Measurements from ENCODE around the gene HYPK.

The HYPK gene

DNA sequence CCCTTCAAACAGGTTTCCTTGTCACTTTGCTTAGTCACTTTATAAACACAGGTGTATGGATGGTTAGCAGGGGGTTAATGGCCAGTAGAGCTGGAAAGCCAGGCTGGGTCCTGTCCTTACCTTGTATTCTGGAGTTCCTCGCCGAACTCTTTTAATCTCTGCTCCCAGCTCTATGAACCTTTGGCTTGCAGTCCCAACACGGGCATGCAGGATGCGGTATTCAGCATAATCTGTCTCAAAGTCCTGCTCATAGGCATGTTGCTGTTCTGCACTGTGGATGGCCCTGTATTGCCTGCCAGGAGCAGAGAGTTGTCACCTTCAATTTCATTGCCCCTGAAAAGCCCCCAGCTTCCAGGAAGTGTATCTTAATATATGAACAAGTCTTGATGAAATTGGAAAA is 26.3 kb upstream of the HYPK start:
- TF ChIP-seq CTCF (conservative IDR thresholded peaks at IDR 0.05) (no peak), ZFX (IDR thresholded peaks at IDR 0.05) (no peak)
- peak overlapping the region; percentile 89 for H3K27ac ChIP-seq

- no peak for TF ChIP-seq ZFX (IDR thresholded peaks at IDR 0.05)
- TF ChIP-seq CTCF (conservative IDR thresholded peaks at IDR 0.05), result peak; percentile 90
Measured at GRCh38 chr15:43775411-43775965, 24.9 kb upstream of the HYPK start.

GRCh38 chr15:43776101-43776717 is 24.2 kb upstream of the HYPK start:
- peak overlapping the region; percentile 89 for H3K27ac ChIP-seq
- 0 out of 2 replicates have a peak, but pooled peaks have one; percentile 33 for TF ChIP-seq ZFX (IDR thresholded peaks at IDR 0.05)
- no peak for TF ChIP-seq CTCF (conservative IDR thresholded peaks at IDR 0.05)

More at GRCh38 chr15:43775411-43775965, 24.9 kb upstream of the HYPK start:
- H3K27ac ChIP-seq, result peak overlapping the region; percentile 89

GRCh38 chr15:43776718-43777266 is 23.6 kb upstream of the HYPK start, which contains the start of gene ELL3:
TSS of gene ELL3 (minus strand) at chr15:43776966. CDS start at chr15:43776901, 65 bp downstream.
- H3K27ac ChIP-seq, result peak within 1 kb of the TSS; percentile 89
- TF ChIP-seq ZFX (IDR thresholded peaks at IDR 0.05) (no peak), CTCF (conservative IDR thresholded peaks at IDR 0.05) (no peak)

- peak overlapping the region; percentile 89 for H3K27ac ChIP-seq
- peak; percentile 43; the same call in 1 of the 2 replicates for TF ChIP-seq ZFX (IDR thresholded peaks at IDR 0.05)
- TF ChIP-seq CTCF (conservative IDR thresholded peaks at IDR 0.05), result peak; percentile 92
Measured at GRCh38 chr15:43777267-43777914, 23.0 kb upstream of the HYPK start.

- no peak overlapping the region for H3K27ac ChIP-seq
- no peak for TF ChIP-seq ZFX (IDR thresholded peaks at IDR 0.05)
- no peak for TF ChIP-seq CTCF (conservative IDR thresholded peaks at IDR 0.05)
Measured at GRCh38 chr15:43779016-43779415, 21.4 kb upstream of the HYPK start.

DNA sequence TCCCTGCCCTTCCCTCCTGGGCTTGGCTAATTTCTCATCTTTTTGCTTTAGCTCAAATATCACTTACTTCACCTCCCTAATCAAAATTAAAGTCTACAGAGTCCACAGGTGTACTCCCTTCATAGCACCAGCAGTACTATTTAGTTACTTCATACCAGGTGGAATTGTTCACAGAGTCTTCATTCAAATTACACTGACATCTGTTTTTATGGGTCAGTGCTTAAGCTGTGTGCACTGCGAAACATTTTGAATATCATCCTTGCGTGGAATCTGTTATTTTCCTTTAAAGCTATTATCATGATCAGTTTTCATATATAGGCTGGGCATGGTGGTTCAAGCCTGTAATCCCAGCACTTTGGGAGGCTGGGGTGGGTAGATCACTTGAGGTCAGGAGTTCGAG is 11.0 kb upstream of the HYPK start:
- H3K27ac ChIP-seq, result no peak overlapping the region

More for the DNA sequence above, 11.0 kb upstream of the HYPK start:
- TF ChIP-seq ZFX (IDR thresholded peaks at IDR 0.05) (no peak), CTCF (conservative IDR thresholded peaks at IDR 0.05) (no peak)
